H1 (cell line): ENCODE measurements around the gene RILPL2. TPM values are rescaled to one million over a fixed set of nuclear protein-coding genes. Genes with fewer than 3 reads are reported as not detected.

Source experiments
- CTCF ChIA-PET: fragments of 300-600 bp; sonication (Branson Sonifier 250); formaldehyde crosslinking; loops from one replicate; lab custom pipeline; 2021; ENCODE audit not compliant: partially characterized antibody; lab: Charles Lee
- POLR2A ChIA-PET: fragments of 300-600 bp; sonication (Branson Sonifier 250); formaldehyde crosslinking; loops from one replicate; lab custom pipeline; 2021; ENCODE audit warnings: inconsistent platforms; ENCODE audit not compliant: partially characterized antibody; lab: Charles Lee
- DNase-seq, 2 experiments: peaks; one replicate each; pipeline versions ENCODE4 v3.0.0 to v3.0.0-alpha.2; 2010 to 2022; ENCODE audit warnings: low spot score in 2 of 2, low read depth in 1 of 2, mixed read lengths in 1 of 2
- FAIRE-seq: peaks from 2 replicates; lab custom pipeline; 2011; peaks lifted over from hg19 to GRCh38; lab: Jason Lieb, UNC
- H2AFZ ChIP-seq: 2 replicates; pipeline ENCODE4 v1.8.1; 2012; ENCODE audit warnings: low read length, inconsistent platforms
- H2AK5ac ChIP-seq: 2 replicates; pipeline ENCODE4 v1.6.1; 2013; ENCODE audit warnings: low read depth, low read length
- H2BK120ac ChIP-seq: replicated peaks from 2 replicates; pipeline ENCODE3; 2013; ENCODE audit warnings: low read depth, low read length, inconsistent platforms
- H2BK12ac ChIP-seq: 2 replicates; pipeline ENCODE4 v1.6.1; 2013; ENCODE audit warnings: low read depth, low read length
- H2BK15ac ChIP-seq: 2 replicates; pipeline ENCODE4 v1.6.1; 2013; ENCODE audit warnings: low read length
- H2BK20ac ChIP-seq: 2 replicates; pipeline ENCODE4 v1.6.1; 2013; ENCODE audit warnings: low read length
- H2BK5ac ChIP-seq: 2 replicates; pipeline ENCODE4 v1.6.1; 2013; ENCODE audit warnings: low read depth, low read length
- H3K14ac ChIP-seq: 2 replicates; pipeline ENCODE4 v1.6.1; 2013; ENCODE audit warnings: inconsistent platforms; ENCODE audit not compliant: insufficient read length
- H3K18ac ChIP-seq: 2 replicates; pipeline ENCODE4 v1.6.1; 2013; ENCODE audit warnings: low read length; ENCODE audit errors: extremely low read depth
- H3K23ac ChIP-seq: 2 replicates; pipeline ENCODE4 v1.6.1; 2013; ENCODE audit warnings: inconsistent platforms; ENCODE audit not compliant: insufficient read length
- H3K23me2 ChIP-seq: 2 replicates; pipeline ENCODE4 v1.6.1; 2013; ENCODE audit warnings: low read depth, low read length
- H3K27ac ChIP-seq: 2 replicates; pipeline ENCODE4 v1.6.1; 2011; ENCODE audit warnings: low read depth, low read length, inconsistent platforms
- H3K27me3 ChIP-seq, 4 experiments: replicated peaks in 1 of 4; 1 replicate in 1 of 4; 2 replicates in 3 of 4; pipeline versions ENCODE4 v1.6.1 to v1.8.1; 2011 to 2013; ENCODE audit warnings: low read length in 3 of 4, mild to moderate bottlenecking in 3 of 4, inconsistent platforms in 2 of 4, mixed read lengths in 2 of 4, moderate library complexity in 1 of 4; ENCODE audit not compliant: control insufficient read depth in 3 of 4, insufficient read depth in 3 of 4; ENCODE audit errors: extremely low read depth in 1 of 4
- H3K36me3 ChIP-seq, 4 experiments: 2 replicates each; pipeline versions ENCODE4 v1.6.1 to v1.8.1; 2011 to 2013; ENCODE audit warnings: mild to moderate bottlenecking in 4 of 4, low read length in 3 of 4, moderate library complexity in 2 of 4, control low read depth in 1 of 4, inconsistent platforms in 1 of 4; ENCODE audit not compliant: insufficient read depth in 4 of 4, control insufficient read depth in 2 of 4
- H3K4ac ChIP-seq: replicated peaks from 2 replicates; pipeline ENCODE3; 2013; ENCODE audit warnings: low read length, low read depth, mixed read lengths, inconsistent platforms; ENCODE audit not compliant: insufficient read length
- H3K4me1 ChIP-seq, 4 experiments: replicated peaks in 1 of 4; 1 replicate in 1 of 4; 2 replicates in 3 of 4; pipeline versions ENCODE4 v1.6.1 to v1.8.1; 2011 to 2013; ENCODE audit warnings: low read length in 3 of 4, inconsistent platforms in 2 of 4, mixed read lengths in 1 of 4; ENCODE audit not compliant: insufficient read depth in 4 of 4, control insufficient read depth in 3 of 4
- H3K4me2 ChIP-seq, 2 experiments: 2 replicates each; pipeline versions ENCODE4 v1.6.1 to v1.8.1; 2011 to 2013; ENCODE audit warnings: low read depth in 2 of 2, low read length in 2 of 2, control low read depth in 1 of 2, inconsistent platforms in 1 of 2, mild to moderate bottlenecking in 1 of 2; ENCODE audit not compliant: insufficient read depth in 1 of 2
- H3K4me3 ChIP-seq, 4 experiments: fragments of 200-600, 300-600 bp in 1 of 4; sonication (generic), shearing (Covaris generic), sonication (Bioruptor Twin) in 1 of 4; 2 replicates each; pipeline versions ENCODE4 v1.5.1 to v1.8.1; 2011 to 2016; ENCODE audit warnings: low read length in 4 of 4, low read depth in 3 of 4, control low read depth in 2 of 4, inconsistent platforms in 2 of 4, mild to moderate bottlenecking in 2 of 4, mixed read lengths in 1 of 4, moderate library complexity in 1 of 4; ENCODE audit not compliant: insufficient read depth in 2 of 4; ENCODE audit errors: extremely low read depth in 1 of 4
- H3K56ac ChIP-seq: replicated peaks from 2 replicates; pipeline ENCODE3; 2013; ENCODE audit warnings: low read depth, mild to moderate bottlenecking, mixed read lengths, low read length, inconsistent platforms; ENCODE audit not compliant: insufficient read length
- H3K79me1 ChIP-seq: 2 replicates; pipeline ENCODE4 v1.6.1; 2013; ENCODE audit warnings: low read depth, low read length, control low read depth
- H3K79me2 ChIP-seq, 2 experiments: 2 replicates each; pipeline versions ENCODE4 v1.6.1 to v1.8.1; 2012 to 2013; ENCODE audit warnings: low read length in 2 of 2, mild to moderate bottlenecking in 2 of 2, inconsistent platforms in 1 of 2; ENCODE audit not compliant: insufficient read depth in 2 of 2, control insufficient read depth in 1 of 2
- H3K9ac ChIP-seq, 4 experiments: replicated peaks in 1 of 4; 1 replicate in 1 of 4; 2 replicates in 3 of 4; pipeline versions ENCODE4 v1.6.1 to v1.8.1; 2011 to 2013; ENCODE audit warnings: low read depth in 3 of 4, low read length in 3 of 4, control low read depth in 2 of 4, mild to moderate bottlenecking in 2 of 4, moderate library complexity in 2 of 4, inconsistent platforms in 1 of 4; ENCODE audit errors: extremely low read depth in 1 of 4
- H3K9me3 ChIP-seq, 2 experiments: 2 replicates each; pipeline versions ENCODE4 v1.6.1 to v1.8.1; 2012 to 2013; ENCODE audit warnings: mild to moderate bottlenecking in 2 of 2, moderate library complexity in 2 of 2, control low read depth in 1 of 2, inconsistent platforms in 1 of 2, low read depth in 1 of 2, low read length in 1 of 2, mixed read lengths in 1 of 2; ENCODE audit not compliant: insufficient read depth in 2 of 2
- H4K20me1 ChIP-seq, 2 experiments: replicated peaks in 1 of 2; 2 replicates each; pipeline versions ENCODE3 to v1.8.1; 2011 to 2013; ENCODE audit warnings: inconsistent platforms in 2 of 2, low read length in 2 of 2, mild to moderate bottlenecking in 1 of 2; ENCODE audit not compliant: insufficient read depth in 2 of 2, control insufficient read depth in 1 of 2
- H4K5ac ChIP-seq: 2 replicates; pipeline ENCODE4 v1.6.1; 2013; ENCODE audit warnings: low read length, low read depth, mixed read lengths, inconsistent platforms; ENCODE audit not compliant: insufficient read length
- H4K8ac ChIP-seq: 2 replicates; pipeline ENCODE4 v1.8.0; 2013; ENCODE audit warnings: mild to moderate bottlenecking, moderate library complexity, low read length, inconsistent platforms; ENCODE audit not compliant: insufficient read depth; ENCODE audit errors: extremely low read depth
- H4K91ac ChIP-seq: replicated peaks from 2 replicates; pipeline ENCODE3; 2013; ENCODE audit warnings: low read length, mixed read lengths, inconsistent platforms; ENCODE audit not compliant: insufficient read length
- WGBS, 2 experiments: shearing (Covaris generic) in 1 of 2; methylation state at CpG; one replicate each; pipeline versions ENCODE4 v1.1.6 to v1.1.7; 2013 to 2015; ENCODE audit warnings: low lambda C conversion rate in 2 of 2, mixed read lengths in 2 of 2, inconsistent platforms in 1 of 2, low coverage in 1 of 2, missing lambda C conversion rate in 1 of 2; ENCODE audit not compliant: insufficient replicate concordance in 2 of 2, insufficient coverage in 1 of 2, insufficient read length in 1 of 2; ENCODE audit errors: extremely low coverage in 1 of 2, missing lambda C conversion rate in 1 of 2; 5-methylcytosine and 5-hydroxymethylcytosine counted together
- polyA plus RNA-seq, 7 experiments: library from polyadenylated mRNA; depleted of rRNA in 3 of 7; stranded (reverse) in 5 of 7; unstranded in 2 of 7; fragments of >200 nt in 5 of 7; fragments of 200-250 nt in 2 of 7; gene quantifications; 1 replicate in 5 of 7; 2 replicates in 1 of 7; 4 replicates in 1 of 7; pipeline versions ENCODE4 v1.2.1 to v1.2.3, GENCODE V29; 2011 to 2013; ENCODE audit warnings: missing spikeins in 2 of 7, mixed read lengths in 2 of 7
- total RNA-seq: library from RNA; stranded (reverse); fragmentation: NEBNext Ultra II Directional; extraction: Animal tissue kit (Norgen Biotek cat#: 25700); gene quantifications from 2 replicates; pipeline ENCODE4 v1.2.1, GENCODE V29; 2021

The RILPL2 gene
- total and polyA plus RNA-seq, 2 of the 8 experiments (the other 6 are each of a cell fraction or from before 2014, with no cell fraction given), result 0.77 to 1.4 TPM

GRCh38 chr12:123433615-123434014, 2.9 kb downstream of the RILPL2 start:
- H3K27ac ChIP-seq, result no peak overlapping the region
- no peak overlapping the region for H3K4me3 ChIP-seq
- H2BK5ac ChIP-seq, result no peak overlapping the region
- no peak overlapping the region for H3K14ac ChIP-seq
- H4K91ac ChIP-seq, result no peak overlapping the region
- H3K36me3 ChIP-seq, result no peaks in the 10 kb centered on the region
- no peak for DNase-seq
- ChIA-PET CTCF (interaction anchor here (0.9 to 1.1 kb wide), 2 partner anchors 48 to 140 kb away, joined by 3 to 5 read pairs; no protein-coding TSS in a partner anchor), POLR2A (interaction anchor here (0.5 to 1.1 kb wide), 3 partner anchors 50 to 177 kb away, joined by 3 read pairs; partner anchors contain the start of genes DDX55 and KMT5A)
- H3K9me3 ChIP-seq, result no peaks in the 10 kb centered on the region
- FAIRE-seq, result no peak
- peaks cover 0 to 3% (median 0%) of the 10 kb centered on the region in 4 experiments; a peak in 1 of 7 replicates for H3K4me1 ChIP-seq
- no peak overlapping the region for H4K8ac ChIP-seq
- H3K27me3 ChIP-seq, result peaks cover 0 to 24% (median 16%) of the 10 kb centered on the region in 4 experiments; a peak in 5 of 7 replicates
- no peak overlapping the region for H3K4ac ChIP-seq
- H2BK15ac ChIP-seq, result no peak overlapping the region
- H3K9ac ChIP-seq, result no peak overlapping the region
- H3K79me1 ChIP-seq, result no peaks in the 10 kb centered on the region
- H3K23ac ChIP-seq, result no peak overlapping the region
- H2BK120ac ChIP-seq, result no peak overlapping the region
- peaks cover 6% of the 10 kb centered on the region; the same call in 1 of the 2 replicates for H3K23me2 ChIP-seq
- H3K56ac ChIP-seq, result no peak overlapping the region
- no peak overlapping the region for H4K5ac ChIP-seq
- H3K18ac ChIP-seq, result no peak overlapping the region
- H2AFZ ChIP-seq, result no peak overlapping the region
- no peak overlapping the region for H2BK20ac ChIP-seq
- H3K79me2 ChIP-seq, result no peaks in the 10 kb centered on the region
- H2BK12ac ChIP-seq, result no peak overlapping the region
- 85% methylated on average over 6 of the region's 6 CpGs; no CpG with 5 or more reads in 1 of the 2 experiments for WGBS, 2 experiments
- no peak overlapping the region for H3K4me2 ChIP-seq
- H4K20me1 ChIP-seq, result peaks cover 0 to 3% of the 10 kb centered on the region in 2 experiments
- no peak overlapping the region for H2AK5ac ChIP-seq
